ENCODE data around the gene CP.

GRCh38 chr3:149177122-149177521 is 44.5 kb downstream of the CP start:
- TF ChIP-seq, protein P1, sequence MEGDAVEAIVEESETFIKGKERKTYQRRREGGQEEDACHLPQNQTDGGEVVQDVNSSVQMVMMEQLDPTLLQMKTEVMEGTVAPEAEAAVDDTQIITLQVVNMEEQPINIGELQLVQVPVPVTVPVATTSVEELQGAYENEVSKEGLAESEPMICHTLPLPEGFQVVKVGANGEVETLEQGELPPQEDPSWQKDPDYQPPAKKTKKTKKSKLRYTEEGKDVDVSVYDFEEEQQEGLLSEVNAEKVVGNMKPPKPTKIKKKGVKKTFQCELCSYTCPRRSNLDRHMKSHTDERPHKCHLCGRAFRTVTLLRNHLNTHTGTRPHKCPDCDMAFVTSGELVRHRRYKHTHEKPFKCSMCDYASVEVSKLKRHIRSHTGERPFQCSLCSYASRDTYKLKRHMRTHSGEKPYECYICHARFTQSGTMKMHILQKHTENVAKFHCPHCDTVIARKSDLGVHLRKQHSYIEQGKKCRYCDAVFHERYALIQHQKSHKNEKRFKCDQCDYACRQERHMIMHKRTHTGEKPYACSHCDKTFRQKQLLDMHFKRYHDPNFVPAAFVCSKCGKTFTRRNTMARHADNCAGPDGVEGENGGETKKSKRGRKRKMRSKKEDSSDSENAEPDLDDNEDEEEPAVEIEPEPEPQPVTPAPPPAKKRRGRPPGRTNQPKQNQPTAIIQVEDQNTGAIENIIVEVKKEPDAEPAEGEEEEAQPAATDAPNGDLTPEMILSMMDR (IDR thresholded peaks at IDR 0.05): no peak
- TF ChIP-seq EZH2 (IDR thresholded peaks at IDR 0.05; ENCODE audit: borderline replicate concordance, insufficient read depth, low read depth, low read length, poor library complexity, severe bottlenecking): no peak

Data from B cell (primary cell).